ENCODE measurements around the gene RAD51D. TPM values are rescaled to one million over a fixed set of nuclear protein-coding genes. Genes with fewer than 3 reads are reported as not detected.

RAD51D gene
- polyA plus RNA-seq, 2 of the 4 experiments (the other 2 are of a cell fraction): 18.4 to 23.8 TPM

- 86% methylated on average over 1 of the region's 1 CpG for WGBS (ENCODE audit: missing lambda C conversion rate)
- FAIRE-seq (no peak), DNase-seq (ENCODE audit: low read depth in 1 of 2, low spot score in 1 of 2) (no peak), ATAC-seq (no peak)
- POLR2A ChIA-PET: interaction anchor here (1.4 kb wide), 1 partner anchor 18 kb away, joined by 5 read pairs; the partner anchor contains the start of gene RFFL
- peak overlapping the region; percentile 90 for H3K4me2 ChIP-seq
- H3K4me1 ChIP-seq: peaks cover 98% of the 10 kb centered on the region
- no peaks in the 10 kb centered on the region for H3K9me3 ChIP-seq
- CTCF ChIA-PET: interaction anchor here (1.0 to 2.7 kb wide), 5 partner anchors 8 to 37 kb away, joined by 3 to 15 read pairs (median 5); no protein-coding TSS in a partner anchor
- TF ChIP-seq PHF8 (IDR thresholded peaks at IDR 0.05; ENCODE audit: borderline replicate concordance, low read depth) (no peak), KDM1A (IDR thresholded peaks at IDR 0.05; ENCODE audit: low read depth) (no peak), CTCF (IDR thresholded peaks at IDR 0.05) (no peak), HES2 (IDR thresholded peaks at IDR 0.05) (no peak), CHD2 (IDR thresholded peaks at IDR 0.05; ENCODE audit: low read length, partially characterized antibody) (no peak), HEYL (CRISPR knock-in tag; IDR thresholded peaks at IDR 0.05) (no peak)
- peak overlapping the region; percentile 88 to 96; a peak in 5 of 6 replicates for H3K27ac ChIP-seq
- no peak overlapping the region for H3K4me3 ChIP-seq
Measured at GRCh38 chr17:35081638-35082037, 38.0 kb downstream of the RAD51D start.

- WGBS (ENCODE audit: missing lambda C conversion rate): 31% methylated on average over 1 of the region's 1 CpG
- CTCF ChIA-PET: interaction anchor here (0.9 to 2.7 kb wide), 8 partner anchors 8 to 83 kb away, joined by 3 to 13 read pairs (median 4); no protein-coding TSS in a partner anchor
- Histone ChIP-seq H3K4me1 (peaks cover 95% of the 10 kb centered on the region), H3K27ac (peak overlapping the region; percentile 88 to 96), H3K4me2 (peak overlapping the region; percentile 90), H3K4me3 (no peak overlapping the region), H3K9me3 (no peaks in the 10 kb centered on the region)
- no peak for ATAC-seq
- DNase-seq (ENCODE audit: low read depth in 1 of 2, low spot score in 1 of 2): no peak
- TF ChIP-seq NFE2L2 (conservative IDR thresholded peaks at IDR 0.05; ENCODE audit: low read length) (no peak), MAZ (IDR thresholded peaks at IDR 0.05; ENCODE audit: borderline replicate concordance, low read depth, low read length) (no peak), FOXS1 (CRISPR knock-in tag; IDR thresholded peaks at IDR 0.05) (no peak), SMC3 (IDR thresholded peaks at IDR 0.05) (no peak), RNF2 (IDR thresholded peaks at IDR 0.05; ENCODE audit: borderline replicate concordance, low read depth) (no peak), TFCP2L1 (CRISPR knock-in tag; IDR thresholded peaks at IDR 0.05) (no peak), POLR2A (IDR thresholded peaks at IDR 0.05; ENCODE audit: low read length) (no peak), CBX2 (IDR thresholded peaks at IDR 0.05; ENCODE audit: borderline replicate concordance, low read depth) (no peak), EP300 (IDR thresholded peaks at IDR 0.05) (no peak), RFX5 (IDR thresholded peaks at IDR 0.05) (no peak), TP53 (CRISPR knock-in tag; IDR thresholded peaks at IDR 0.05) (no peak), PHF8 (IDR thresholded peaks at IDR 0.05; ENCODE audit: borderline replicate concordance, low read depth) (no peak), E2F6 (IDR thresholded peaks at IDR 0.05; ENCODE audit: borderline replicate concordance, low read depth) (no peak), ZNF302 (CRISPR knock-in tag; IDR thresholded peaks at IDR 0.05) (no peak), HOXA7 (CRISPR knock-in tag; IDR thresholded peaks at IDR 0.05) (no peak)
- FAIRE-seq: no peak
- POLR2A ChIA-PET: interaction anchor here (2.3 kb wide), 1 partner anchor 17 kb away, joined by 10 read pairs; the partner anchor contains the start of gene RFFL
Measured at GRCh38 chr17:35080536-35080935, 39.1 kb downstream of the RAD51D start.
